SH-SY5Y (cell line): ENCODE data around the gene CPXM2.
A peak's percentile ranks its signal among the peaks of the same experiment; 100 is the strongest.

Source experiments
- GATA2 ChIP-seq: IDR thresholded peaks from 2 replicates; pipeline ENCODE4 v1.6.1; 2011; ENCODE audit warnings: mild to moderate bottlenecking, low read depth, low read length
- GATA3 ChIP-seq: IDR thresholded peaks from 2 replicates; pipeline ENCODE4 v1.6.1; 2011; ENCODE audit warnings: low read depth, mild to moderate bottlenecking, low read length, moderate library complexity

The CPXM2 gene

GRCh38 chr10:123755061-123755460 lies 136.5 kb downstream of the CPXM2 start:
- TF ChIP-seq GATA3: no peak
- TF ChIP-seq GATA2: no peak

DNA sequence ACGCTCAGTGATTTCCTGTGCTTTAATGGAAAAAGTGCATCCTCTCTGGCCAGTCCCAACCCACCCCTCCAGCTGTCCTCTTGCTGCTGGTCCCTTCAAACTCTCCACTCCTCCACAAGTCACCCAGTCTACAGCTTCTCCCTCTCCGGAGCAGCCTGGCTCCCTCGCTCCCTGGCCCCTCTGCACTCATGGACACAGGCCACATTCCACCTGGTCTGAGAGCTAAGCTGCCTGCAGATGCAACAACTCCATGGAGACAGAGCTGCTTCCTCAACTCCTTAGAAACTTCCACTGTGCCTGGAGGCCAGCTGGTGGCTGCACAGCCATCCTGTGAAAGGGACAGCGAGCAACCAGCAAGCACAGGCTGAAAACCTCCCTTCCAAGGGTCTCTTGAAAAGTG lies 137.5 kb downstream of the CPXM2 start:
- TF ChIP-seq GATA2: no peak

DNA sequence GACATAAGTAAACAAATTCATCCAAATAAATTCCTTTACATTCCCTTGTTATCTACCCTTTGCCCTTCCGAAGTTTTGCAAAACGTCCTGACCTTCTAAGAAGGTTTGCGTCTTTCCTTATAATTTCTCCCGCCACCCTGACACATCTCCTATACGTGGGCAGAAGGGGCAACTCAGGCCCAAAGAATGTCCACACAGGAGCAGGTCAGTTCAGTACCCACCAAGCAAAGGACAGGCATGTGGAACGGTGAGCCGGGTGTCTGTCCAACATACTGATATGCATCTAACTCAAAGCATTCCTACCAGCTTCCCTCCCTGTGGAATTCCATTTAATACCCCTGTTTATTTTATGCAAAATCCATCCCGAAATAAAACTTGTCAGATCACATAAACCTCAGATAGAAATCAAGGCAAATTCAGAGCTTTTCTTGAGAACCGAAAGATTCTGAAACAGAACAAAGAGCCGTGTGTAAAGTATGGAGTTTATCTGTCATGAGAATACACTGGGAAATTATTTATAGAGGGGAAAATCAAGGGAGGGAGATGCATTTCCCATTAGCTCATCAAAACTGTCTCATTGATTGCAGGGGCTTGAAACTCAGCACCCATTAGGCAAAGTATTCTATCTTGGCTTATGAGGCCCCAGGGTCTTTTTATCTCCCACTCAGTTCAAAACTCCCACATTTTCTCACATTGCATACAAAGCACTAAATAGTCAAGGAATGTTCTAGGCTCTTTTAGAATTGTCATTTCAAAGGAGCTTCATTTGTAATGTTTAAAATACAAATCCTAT lies 140.1 kb downstream of the CPXM2 start:
- TF ChIP-seq GATA3 (no peak), GATA2 (no peak)

- no peak for TF ChIP-seq GATA3
- no peak for TF ChIP-seq GATA2
These were observed 140.7 kb downstream of the CPXM2 start for GRCh38 chr10:123750901-123751300.

DNA sequence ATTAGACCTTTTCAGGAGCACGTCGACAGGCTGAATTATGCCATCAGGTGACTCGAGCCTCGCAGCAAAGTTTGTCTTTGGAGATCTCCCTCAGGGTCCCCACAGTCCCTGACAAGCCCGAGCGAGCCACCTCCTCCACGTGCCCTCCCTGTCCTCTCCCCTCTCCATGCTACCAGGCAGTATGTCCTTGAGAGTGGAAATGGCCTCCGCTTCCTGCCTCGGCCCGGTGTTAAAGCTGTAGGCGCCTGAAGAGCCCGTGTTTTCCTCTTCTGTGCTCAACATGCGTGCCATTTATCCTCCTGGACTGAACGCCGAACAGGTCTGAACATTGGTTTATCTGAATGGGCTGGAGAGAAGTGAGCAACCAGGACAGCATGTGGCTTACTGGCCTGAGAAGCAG lies 142.9 kb downstream of the CPXM2 start:
- TF ChIP-seq GATA2 (no peak), GATA3 (no peak)

DNA sequence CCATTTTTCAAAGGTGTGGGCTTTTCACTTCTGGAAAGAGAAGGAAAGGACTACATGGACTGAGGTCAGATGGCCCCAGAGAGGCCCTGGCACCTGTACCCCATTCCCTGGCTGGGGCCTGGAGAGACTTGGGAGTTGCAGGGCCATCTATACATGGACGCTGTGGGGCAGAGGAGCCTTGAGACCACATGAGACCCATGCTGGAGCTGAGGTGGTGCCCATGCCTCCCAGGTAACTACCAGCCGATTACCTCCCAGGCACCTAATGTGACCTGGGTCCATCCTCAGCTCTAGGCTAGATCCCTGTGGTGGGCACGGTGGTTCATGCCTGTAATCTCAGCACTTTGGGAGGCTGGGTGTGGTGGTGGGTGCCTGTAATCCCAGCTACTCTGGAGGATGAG lies 144.2 kb downstream of the CPXM2 start:
- TF ChIP-seq GATA3 (no peak), GATA2 (no peak)

DNA sequence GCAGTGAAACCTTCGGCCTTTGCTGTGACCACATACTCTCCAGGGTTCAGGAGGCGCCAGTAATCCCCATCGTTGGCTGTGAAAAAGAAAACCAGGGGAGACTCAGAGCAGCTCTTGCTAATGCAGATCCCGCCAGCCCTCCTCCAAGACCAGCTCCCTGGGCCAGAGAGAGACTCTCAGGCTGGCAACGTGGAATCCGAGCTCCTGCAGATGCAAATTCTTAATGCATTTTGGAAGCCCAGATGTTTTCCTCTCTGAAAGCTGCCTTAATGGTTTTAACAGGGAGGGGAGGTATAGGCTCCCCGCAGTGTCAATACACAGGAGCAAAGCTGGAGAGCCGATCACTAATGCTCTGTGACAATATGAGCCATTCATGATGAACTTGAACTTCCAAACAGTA lies 144.7 kb downstream of the CPXM2 start:
- TF ChIP-seq GATA2 (no peak), GATA3 (no peak)

DNA sequence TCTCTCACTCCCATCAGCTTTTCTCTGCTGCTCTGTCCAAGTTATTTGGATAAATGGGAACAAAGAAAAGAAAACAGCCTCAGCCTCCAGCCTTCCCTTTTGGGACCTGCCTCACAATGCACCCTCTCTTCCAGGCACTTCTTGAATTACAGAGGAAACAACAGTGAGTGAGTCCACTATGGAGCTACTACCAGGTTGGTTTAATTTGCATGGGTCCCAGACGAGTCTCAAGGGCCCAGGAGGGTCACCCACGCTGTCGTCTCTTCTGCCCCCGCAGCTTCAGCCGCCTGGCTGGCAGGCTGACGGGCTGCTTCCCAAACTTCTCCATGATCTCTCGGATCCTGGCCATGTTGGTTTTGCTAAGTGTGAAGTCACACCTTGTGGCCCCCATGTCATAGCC lies 145.1 kb downstream of the CPXM2 start:
- TF ChIP-seq GATA3: no peak
- TF ChIP-seq GATA2: no peak

- TF ChIP-seq GATA2 (no peak), GATA3 (no peak)
These were observed 145.5 kb downstream of the CPXM2 start for GRCh38 chr10:123746061-123746460.

DNA sequence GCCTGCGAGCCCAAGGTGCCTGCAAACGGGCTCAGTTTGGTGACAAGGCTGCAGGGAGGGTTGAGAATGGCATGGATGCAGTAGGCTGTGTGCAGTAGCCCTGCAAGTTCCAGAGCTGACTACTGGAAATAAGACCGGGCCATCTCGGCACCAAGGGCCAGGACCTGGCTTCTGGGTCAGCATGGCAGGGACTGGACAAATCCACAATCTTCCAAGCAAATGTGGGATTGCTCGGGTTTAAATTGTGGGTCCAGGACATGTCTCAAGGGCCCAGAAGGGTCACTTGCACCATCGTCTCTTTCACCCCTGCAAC lies 147.4 kb downstream of the CPXM2 start:
- TF ChIP-seq GATA3: no peak
- no peak for TF ChIP-seq GATA2

DNA sequence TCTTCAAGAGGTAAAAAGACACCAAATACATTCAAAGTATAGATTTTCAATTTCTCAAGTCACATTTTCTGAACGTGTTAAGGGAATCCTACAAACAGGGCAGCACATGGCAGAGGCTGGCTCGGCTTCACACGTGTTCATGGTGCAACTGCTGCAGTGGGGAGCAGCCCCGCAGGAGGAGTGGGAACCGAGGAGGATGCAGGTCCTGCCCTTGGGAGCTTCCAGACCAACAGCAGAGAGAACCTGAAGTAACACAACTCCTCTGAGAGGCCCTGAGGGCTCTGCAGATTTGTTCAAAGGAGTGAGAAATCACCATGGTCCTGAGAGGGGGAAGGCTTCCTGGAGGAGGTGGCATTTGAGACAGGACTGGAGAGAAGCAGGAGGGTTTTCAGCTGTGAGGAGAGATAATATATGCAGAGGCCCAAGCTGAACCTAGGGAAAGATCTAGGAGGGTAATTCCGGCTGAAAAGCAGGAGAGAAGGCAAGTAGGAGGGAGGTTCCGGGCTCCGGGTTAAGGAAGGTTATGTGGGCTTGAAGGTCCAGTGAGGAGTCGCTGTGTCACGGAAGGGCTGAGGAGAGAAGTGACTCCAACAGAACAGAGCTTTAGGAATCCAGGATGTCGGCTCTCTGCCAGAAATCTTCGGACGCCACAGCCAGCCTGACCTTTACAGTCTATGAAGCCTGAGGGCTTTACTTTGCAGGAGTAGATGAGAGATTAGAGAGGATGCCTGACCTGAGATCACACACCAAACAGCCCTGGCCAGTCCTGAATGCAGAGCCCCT lies 148.0 kb downstream of the CPXM2 start:
- TF ChIP-seq GATA3 (no peak), GATA2 (peak; percentile 91)

GRCh38 chr10:123742751-123743440 lies 148.7 kb downstream of the CPXM2 start:
- TF ChIP-seq GATA3 (no peak), GATA2 (peak; percentile 44; the same call in 1 of the 2 replicates)

DNA sequence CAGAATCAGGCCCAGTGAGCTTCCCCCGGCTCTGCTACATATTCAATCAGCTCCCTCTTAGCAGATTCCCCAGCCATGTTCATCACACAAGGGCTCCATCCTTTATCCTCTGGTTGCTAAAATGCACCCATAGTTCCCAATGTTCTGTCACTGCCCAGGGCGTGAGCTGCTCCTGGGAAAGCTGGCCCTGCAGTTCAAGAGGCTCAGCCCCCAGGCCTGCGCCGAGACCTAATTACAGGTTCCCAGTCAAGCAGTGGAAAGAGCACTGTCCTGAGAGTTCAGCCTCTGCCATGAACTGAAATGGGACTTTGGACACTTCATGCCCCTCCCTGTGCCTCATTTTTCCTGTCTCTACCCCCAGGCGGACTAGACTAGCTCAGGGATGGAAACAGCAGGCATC lies 149.9 kb downstream of the CPXM2 start:
- TF ChIP-seq GATA2 (no peak), GATA3 (no peak)

- TF ChIP-seq GATA2 (no peak), GATA3 (no peak)
These were observed 150.5 kb downstream of the CPXM2 start for GRCh38 chr10:123741146-123741545.

DNA sequence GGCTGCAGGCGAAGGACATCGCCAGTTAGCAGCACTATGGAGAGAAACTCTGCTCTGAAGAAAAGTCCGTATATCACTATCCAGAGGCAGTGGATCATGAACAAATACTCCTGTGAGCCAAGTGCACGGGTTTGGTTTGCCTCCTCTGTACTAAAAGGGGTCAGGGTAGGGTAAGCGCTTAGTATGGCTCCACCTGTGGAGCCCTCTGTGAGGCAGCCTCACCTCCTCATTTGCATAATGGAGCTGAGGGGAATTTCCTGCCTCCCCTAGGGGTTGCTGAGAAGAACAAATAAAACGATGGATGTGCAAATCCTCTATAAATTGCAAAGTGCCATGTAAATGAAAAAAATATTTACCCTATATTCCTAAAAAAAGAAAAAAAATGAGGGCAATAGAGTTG lies 162.1 kb downstream of the CPXM2 start:
- TF ChIP-seq GATA3 (no peak), GATA2 (no peak)

DNA sequence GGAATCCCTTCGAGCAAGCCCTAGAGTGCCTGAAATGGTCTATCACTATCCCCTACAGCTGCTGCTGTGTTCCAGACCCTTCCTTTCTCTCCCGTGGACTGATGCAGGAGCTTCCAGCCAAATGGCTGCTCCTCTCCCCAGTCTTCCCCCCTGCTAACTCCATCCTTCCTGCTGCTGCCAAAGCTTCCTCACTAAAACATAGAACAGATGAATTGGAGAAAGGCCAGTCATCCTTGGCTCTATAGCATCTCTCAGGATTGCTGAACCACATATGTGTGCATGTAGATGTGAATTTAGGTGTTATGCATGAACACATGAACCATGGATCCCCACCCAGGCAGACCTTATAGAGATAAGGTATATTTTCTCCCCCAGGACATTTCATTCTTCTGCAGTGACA lies 164.8 kb downstream of the CPXM2 start:
- TF ChIP-seq GATA3 (no peak), GATA2 (no peak)
